Activated CD8-positive, alpha-beta T cell treated with anti-CD3 and anti-CD28 coated beads for 36 hours (primary cell): ENCODE measurements around the gene CHST1. TPM values are rescaled to one million over a fixed set of nuclear protein-coding genes. Genes with fewer than 3 reads are reported as not detected.

Experiments used
- ATAC-seq: fragments of 200-7000 bp; cut with Tn5 transposase; one replicate; pipeline ENCODE4 v1.10.0; 2021; ENCODE audit warnings: mild to moderate bottlenecking, moderate library complexity
- CTCF ChIA-PET: fragments of 350-600 bp; sonication (Branson Sonifier 250); formaldehyde crosslinking; loops from one replicate; lab custom pipeline; 2021; ENCODE audit warnings: antibody characterized with exemption; lab: Charles Lee
- POLR2A ChIA-PET: fragments of 350-600 bp; sonication (Branson Sonifier 250); formaldehyde crosslinking; loops from one replicate; lab custom pipeline; 2021; ENCODE audit warnings: antibody characterized with exemption; lab: Charles Lee
- DNase-seq: peaks from one replicate; pipeline ENCODE4 v3.0.0-alpha.2; 2020
- H3K27ac Mint-ChIP-seq: one replicate; pipeline ENCODE4 v1.8.0; 2021; ENCODE audit warnings: mild to moderate bottlenecking, mixed read lengths
- H3K27me3 Mint-ChIP-seq: one replicate; pipeline ENCODE4 v1.8.0; 2021; ENCODE audit warnings: mixed read lengths
- H3K36me3 Mint-ChIP-seq: one replicate; pipeline ENCODE4 v1.8.0; 2021; ENCODE audit warnings: low read depth, mixed read lengths
- H3K4me1 Mint-ChIP-seq: one replicate; pipeline ENCODE4 v1.8.0; 2021; ENCODE audit warnings: low read depth, mixed read lengths
- H3K4me3 Mint-ChIP-seq: one replicate; pipeline ENCODE4 v1.8.0; 2021; ENCODE audit warnings: mild to moderate bottlenecking, moderate library complexity, mixed read lengths
- H3K9me3 Mint-ChIP-seq: one replicate; pipeline ENCODE4 v1.8.0; 2021; ENCODE audit warnings: mixed read lengths
- intact Hi-C: fragments of 100-400 bp; cut with micrococcal nuclease; formaldehyde crosslinking; loops from one replicate; pipeline ENCODE4 v1.10.0; 2022
- total RNA-seq, 2 experiments: library from RNA; stranded (reverse); gene quantifications; one replicate each; pipeline ENCODE4 v1.2.3, GENCODE V29; 2021
- TF ChIP-seq, protein P1 (sequence below): fragments of 200-600 bp; IDR thresholded peaks from one replicate; pipeline ENCODE4 v1.8.0; 2022; ENCODE audit warnings: antibody characterized with exemption, mild to moderate bottlenecking

Gene CHST1
- total RNA-seq, 2 experiments from 2014 or later = not detected

DNA sequence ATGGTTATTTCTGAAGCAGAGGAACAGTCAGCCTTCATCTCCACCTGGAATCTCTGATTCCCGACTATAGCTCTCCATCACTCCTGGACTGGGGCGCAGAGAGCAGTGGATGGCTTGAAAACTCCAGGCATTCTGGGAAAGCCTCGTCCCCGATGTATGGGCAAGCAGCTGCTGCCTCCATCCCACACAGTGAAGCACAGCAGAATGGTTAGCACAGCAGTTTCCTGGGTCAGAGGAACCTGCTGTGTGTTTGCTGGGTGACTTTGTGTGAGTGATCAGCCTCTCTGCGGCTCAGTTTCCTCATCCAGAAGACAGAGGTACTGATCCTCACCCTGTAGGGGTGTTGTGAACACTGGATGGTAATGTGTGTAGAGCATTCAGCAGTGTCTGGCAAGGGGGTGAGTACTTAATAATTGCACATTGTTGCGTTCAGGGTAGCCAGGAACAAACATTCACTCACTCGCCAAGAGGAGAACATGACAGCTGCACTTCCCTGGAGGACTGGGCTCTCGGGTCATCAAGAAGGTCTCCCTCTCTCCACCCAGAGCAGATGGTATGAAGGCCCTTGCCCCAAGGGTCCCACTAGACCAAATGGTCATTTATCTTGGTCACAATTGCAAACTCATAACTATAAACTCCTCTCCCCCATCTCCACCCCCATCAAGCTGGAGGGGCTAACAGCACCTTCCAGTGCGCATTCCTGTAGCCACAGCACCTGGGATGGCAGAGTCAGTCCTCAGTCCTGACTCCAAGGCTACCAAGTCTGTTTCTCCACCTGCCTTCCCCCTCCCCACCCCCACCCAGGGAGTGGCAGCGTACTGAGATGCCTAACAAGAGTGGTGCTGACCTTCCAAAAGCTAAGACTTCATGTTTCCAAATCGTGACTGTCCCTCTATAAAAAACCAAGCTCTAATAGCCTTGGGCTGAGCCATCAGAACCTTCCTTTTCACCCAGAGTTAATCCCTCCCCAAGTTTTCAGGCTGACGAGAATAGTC, 1.5 kb upstream of the CHST1 start:
- ChIA-PET CTCF (interaction anchor here (0.6 to 1.5 kb wide), 2 partner anchors 12 to 105 kb away, joined by 3 to 4 read pairs; no protein-coding TSS in a partner anchor), POLR2A (interaction anchor here (0.6 kb wide), 1 partner anchor 228 kb away, joined by 3 read pairs; no protein-coding TSS in a partner anchor)
- ATAC-seq (no peak), DNase-seq (no peak)
- TF ChIP-seq, protein P1, sequence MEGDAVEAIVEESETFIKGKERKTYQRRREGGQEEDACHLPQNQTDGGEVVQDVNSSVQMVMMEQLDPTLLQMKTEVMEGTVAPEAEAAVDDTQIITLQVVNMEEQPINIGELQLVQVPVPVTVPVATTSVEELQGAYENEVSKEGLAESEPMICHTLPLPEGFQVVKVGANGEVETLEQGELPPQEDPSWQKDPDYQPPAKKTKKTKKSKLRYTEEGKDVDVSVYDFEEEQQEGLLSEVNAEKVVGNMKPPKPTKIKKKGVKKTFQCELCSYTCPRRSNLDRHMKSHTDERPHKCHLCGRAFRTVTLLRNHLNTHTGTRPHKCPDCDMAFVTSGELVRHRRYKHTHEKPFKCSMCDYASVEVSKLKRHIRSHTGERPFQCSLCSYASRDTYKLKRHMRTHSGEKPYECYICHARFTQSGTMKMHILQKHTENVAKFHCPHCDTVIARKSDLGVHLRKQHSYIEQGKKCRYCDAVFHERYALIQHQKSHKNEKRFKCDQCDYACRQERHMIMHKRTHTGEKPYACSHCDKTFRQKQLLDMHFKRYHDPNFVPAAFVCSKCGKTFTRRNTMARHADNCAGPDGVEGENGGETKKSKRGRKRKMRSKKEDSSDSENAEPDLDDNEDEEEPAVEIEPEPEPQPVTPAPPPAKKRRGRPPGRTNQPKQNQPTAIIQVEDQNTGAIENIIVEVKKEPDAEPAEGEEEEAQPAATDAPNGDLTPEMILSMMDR = no peak
- intact Hi-C loops = no loop called here
- Mint-ChIP-seq H3K9me3 (no peaks in the 10 kb centered on the region), H3K27me3 (peaks cover 37% of the 10 kb centered on the region), H3K4me3 (no peak overlapping the region), H3K4me1 (peaks cover 7% of the 10 kb centered on the region), H3K36me3 (no peaks in the 10 kb centered on the region), H3K27ac (no peak overlapping the region)

DNA sequence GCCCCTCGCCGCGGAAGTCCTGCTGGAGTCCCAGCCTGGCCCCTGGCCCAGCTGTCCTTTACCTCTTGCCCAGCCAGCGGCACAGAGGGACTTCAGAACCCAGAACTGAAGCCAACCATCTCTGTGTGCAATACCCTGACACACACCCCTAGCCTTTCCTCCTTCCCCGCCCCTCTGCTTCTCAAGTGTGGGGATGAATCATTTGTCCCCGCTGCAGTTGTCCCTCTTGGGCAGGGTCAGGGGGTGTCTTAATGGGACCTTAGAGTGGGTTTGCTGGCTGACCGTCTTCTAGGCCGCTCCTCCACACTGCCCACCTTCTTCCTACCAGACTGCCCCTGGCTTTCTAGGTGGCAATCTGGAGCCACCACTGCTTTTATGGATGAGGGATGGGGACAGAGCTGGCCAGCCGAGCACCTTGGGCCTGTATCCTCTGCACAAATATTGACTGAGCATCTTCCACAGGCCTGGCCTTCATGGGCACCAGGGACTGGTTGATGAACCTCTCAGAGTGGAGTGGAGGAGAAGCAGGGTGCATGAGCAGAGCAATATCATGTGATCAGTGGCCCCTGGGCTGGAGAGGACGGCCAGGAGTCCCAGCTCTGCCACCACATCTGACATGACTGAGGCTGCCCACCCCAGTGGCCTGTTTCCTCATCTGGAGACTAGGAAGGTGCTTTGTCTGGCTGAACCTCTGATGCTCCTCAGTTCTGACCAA, 668 bp upstream of the CHST1 start:
- CTCF ChIA-PET = interaction anchor here (0.6 kb wide), 1 partner anchor 106 kb away, joined by 3 read pairs; no protein-coding TSS in a partner anchor
- peaks cover 7% of the 10 kb centered on the region for H3K4me1 Mint-ChIP-seq
- DNase-seq = no peak
- H3K27me3 Mint-ChIP-seq = peaks cover 39% of the 10 kb centered on the region
- peak overlapping the region; percentile 52 for H3K4me3 Mint-ChIP-seq
- POLR2A ChIA-PET = no interaction called here
- intact Hi-C loops = no loop called here
- H3K9me3 Mint-ChIP-seq = no peaks in the 10 kb centered on the region
- ATAC-seq = no peak
- TF ChIP-seq, protein P1 = no peak
- H3K27ac Mint-ChIP-seq = no peak overlapping the region
- H3K36me3 Mint-ChIP-seq = no peaks in the 10 kb centered on the region

DNA sequence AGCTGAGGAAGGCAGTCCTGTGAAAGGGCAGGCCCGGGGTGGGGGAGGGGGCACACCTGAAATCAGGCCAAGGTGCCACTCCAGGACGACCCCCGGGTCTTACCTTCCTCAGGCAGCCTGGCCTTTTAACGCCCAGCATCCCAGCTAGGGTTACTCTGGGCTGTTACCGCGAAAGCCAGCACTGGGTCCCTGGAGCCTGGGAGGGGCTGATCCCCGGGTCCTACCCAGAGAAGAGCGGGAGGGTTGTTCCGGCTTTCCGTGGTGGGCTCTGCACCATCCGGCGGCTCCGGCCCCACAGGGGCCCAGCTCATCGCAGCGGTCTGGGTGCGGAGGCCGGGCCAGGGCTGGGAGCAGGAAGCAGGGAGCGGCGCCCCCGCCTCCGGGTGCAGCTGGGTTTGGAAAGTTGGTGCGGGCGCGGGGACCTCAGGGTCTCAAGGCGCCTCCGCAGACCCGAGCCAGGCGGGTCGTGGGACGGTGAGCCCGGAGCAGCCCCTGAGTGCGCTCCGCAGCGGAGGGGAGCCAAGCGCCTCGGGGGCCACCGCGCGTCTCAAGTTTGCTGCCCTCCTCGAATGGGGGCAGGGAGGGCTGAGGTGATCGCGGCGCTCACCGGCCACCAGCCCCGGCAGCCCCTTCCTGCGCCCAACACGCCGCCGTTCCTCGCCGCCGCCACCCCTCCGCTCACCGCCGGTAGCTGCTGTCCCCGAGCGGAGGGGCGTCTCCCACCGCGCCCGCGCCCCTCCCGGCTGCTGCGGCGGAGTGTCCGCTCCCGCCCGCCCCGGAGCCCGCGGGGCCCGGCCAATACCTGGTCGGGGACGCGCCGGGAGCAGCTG, 831 bp downstream of the CHST1 start:
- Mint-ChIP-seq H3K4me3 (no peak overlapping the region), H3K27ac (no peak overlapping the region), H3K9me3 (no peaks in the 10 kb centered on the region), H3K36me3 (no peaks in the 10 kb centered on the region), H3K27me3 (peaks cover 51% of the 10 kb centered on the region), H3K4me1 (peaks cover 7% of the 10 kb centered on the region)
- intact Hi-C loops = no loop called here
- CTCF ChIA-PET = interaction anchor here (1.0 to 1.6 kb wide), 2 partner anchors 9 to 106 kb away, joined by 5 to 8 read pairs; no protein-coding TSS in a partner anchor
- DNase-seq (peak; percentile 12), ATAC-seq (no peak)
- TF ChIP-seq, protein P1 = no peak
- POLR2A ChIA-PET = no interaction called here

DNA sequence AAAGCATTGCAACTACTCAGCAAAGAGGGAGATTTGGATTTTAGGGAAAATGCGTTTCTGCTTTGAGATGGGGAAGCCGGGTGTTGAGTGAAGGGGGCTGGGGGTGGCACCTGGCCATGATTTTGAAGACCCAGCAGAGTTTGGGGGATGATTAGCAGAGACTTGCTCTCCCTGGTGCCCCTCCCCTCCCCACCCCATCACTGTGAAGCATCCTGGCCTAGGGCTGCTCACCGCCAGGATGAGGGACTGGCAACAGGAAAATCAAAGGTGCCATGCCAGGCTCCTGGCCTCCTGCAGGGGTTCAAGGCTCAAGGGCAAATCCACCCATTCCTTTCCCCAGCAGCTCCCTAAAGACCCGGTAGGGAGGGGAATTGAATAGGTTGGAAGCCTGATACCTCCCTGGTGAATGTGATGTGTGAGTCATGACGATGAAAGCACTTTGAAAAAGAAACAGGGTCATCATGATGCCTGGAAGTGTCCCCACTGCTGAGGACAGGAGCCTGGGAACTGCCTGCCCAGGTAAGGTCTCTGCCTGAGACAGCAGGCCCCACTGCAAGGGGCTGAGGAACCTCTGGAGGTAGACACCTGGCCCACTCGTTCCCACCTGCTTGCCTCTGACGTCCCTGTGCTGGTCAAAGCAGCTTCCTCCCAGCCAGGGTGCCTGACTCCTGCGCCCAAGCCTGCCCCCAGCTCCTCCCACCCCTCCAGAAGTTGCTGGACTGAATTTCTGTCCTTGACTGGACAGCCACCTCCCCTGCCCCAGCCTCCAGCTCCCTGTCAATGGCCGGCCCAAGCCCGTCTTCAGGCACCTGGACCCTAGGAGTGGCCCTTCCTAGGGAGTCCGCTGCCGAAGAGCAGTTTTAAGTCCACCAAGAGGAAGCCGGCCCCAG, 1.7 kb downstream of the CHST1 start:
- Mint-ChIP-seq H3K27me3 (peaks cover 50% of the 10 kb centered on the region), H3K4me1 (peaks cover 7% of the 10 kb centered on the region), H3K36me3 (no peaks in the 10 kb centered on the region), H3K4me3 (no peak overlapping the region), H3K9me3 (no peaks in the 10 kb centered on the region), H3K27ac (no peak overlapping the region)
- TF ChIP-seq, protein P1 = no peak
- no peak for DNase-seq
- intact Hi-C loops = no loop called here
- no peak for ATAC-seq
- POLR2A ChIA-PET = no interaction called here
- CTCF ChIA-PET = interaction anchor here (0.7 to 1.6 kb wide), 5 partner anchors 9 to 331 kb away, joined by 3 to 8 read pairs (median 3); no protein-coding TSS in a partner anchor
